Measurements from ENCODE around the gene BCL11A.

- TF ChIP-seq CTCF (IDR thresholded peaks at IDR 0.05; ENCODE audit: low read depth, low read length, missing input control) (no peak), HNF4G (IDR thresholded peaks at IDR 0.05) (no peak), REST (IDR thresholded peaks at IDR 0.05) (no peak), ATF3 (IDR thresholded peaks at IDR 0.05) (no peak), GABPA (IDR thresholded peaks at IDR 0.05 in 1 of 2, conservative IDR thresholded peaks at IDR 0.05 in 1 of 2) (no peak), TAF1 (conservative IDR thresholded peaks at IDR 0.05) (no peak), MAX (IDR thresholded peaks at IDR 0.05) (no peak), YY1 (IDR thresholded peaks at IDR 0.05) (no peak), RXRA (IDR thresholded peaks at IDR 0.05) (no peak)
Measured at GRCh38 chr2:60490441-60490840, 63.0 kb downstream of the BCL11A start.

Data from liver (tissue), 3 donors.